Mammary epithelial cell (primary cell): ENCODE results near the gene TMEM141.
"Not testable (repeated sequence)": the region's sequence is repeated elsewhere in the genome, so short reads cannot be mapped to it uniquely, and the experiment has no call there.

Source experiments
- CTCF ChIP-seq, 2 donors: IDR thresholded peaks in 1 of 2; conservative IDR thresholded peaks in 1 of 2; 2 replicates each; pipeline ENCODE4 v1.5.1; 2011 to 2012; ENCODE audit warnings: inconsistent platforms in 2 of 2, low read length in 2 of 2, mild to moderate bottlenecking in 2 of 2, control low read depth in 1 of 2, low read depth in 1 of 2; ENCODE audit not compliant: insufficient read depth in 1 of 2; ENCODE audit errors: extremely low read depth in 1 of 2
- EZH2 ChIP-seq: IDR thresholded peaks from 2 replicates; pipeline ENCODE4 v1.6.1; 2012; ENCODE audit warnings: low read length, inconsistent platforms, borderline replicate concordance

DNA sequence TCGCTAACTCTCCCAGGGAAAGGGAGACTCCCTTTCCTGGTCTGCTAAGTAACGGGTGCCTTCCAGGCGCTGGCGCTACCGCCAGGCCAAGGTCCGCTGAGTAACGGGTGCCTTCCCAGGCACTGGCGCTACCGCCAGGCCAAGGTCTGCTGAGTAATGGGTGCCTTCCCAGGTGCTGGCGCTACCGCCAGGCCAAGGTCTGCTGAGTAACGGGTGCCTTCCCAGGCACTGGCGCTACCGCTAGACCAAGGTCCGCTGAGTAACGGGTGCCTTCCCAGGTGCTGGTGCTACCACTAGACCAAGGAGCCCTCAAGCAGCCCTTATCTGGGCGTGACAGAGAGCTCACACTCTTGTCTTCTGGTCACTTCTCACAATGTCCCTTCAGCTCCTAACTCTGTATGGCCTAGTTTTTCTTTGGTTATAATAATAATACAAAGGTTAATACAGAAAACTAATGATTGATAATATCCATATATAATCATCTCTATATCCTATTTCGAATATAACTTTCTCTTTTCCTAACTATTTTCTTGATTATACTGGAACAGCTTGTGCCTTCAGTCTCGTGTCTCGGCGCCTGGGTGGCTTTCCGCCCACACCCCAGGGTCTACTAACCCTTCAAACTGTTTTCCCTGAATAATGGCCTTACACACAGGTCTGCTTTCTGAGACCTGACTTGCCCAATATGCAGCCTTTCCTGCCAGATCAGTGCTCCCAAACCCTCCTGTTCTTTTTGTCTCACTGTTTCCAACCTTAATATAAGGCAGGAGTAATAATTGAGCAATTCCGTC is 5.4 kb upstream of the TMEM141 start:
- TF ChIP-seq CTCF (conservative IDR thresholded peaks at IDR 0.05 in 1 of 2, IDR thresholded peaks at IDR 0.05 in 1 of 2; ENCODE audit: extremely low read depth in 1 of 2, insufficient read depth in 1 of 2, low read depth in 1 of 2, low read length in 2 of 2); EZH2: not testable (repeated sequence)
